Measurements from ENCODE around the gene RIMKLB.

- TF ChIP-seq CTCF (conservative IDR thresholded peaks at IDR 0.05 in 1 of 2, IDR thresholded peaks at IDR 0.05 in 1 of 2; ENCODE audit: low read depth in 1 of 2, low read length in 2 of 2) (no peak), EZH2 (IDR thresholded peaks at IDR 0.05; ENCODE audit: low read length, missing control alignments) (no peak)
Observed at GRCh38 chr12:8699714-8700113, 1.9 kb downstream of the RIMKLB start.

All from fibroblast of lung (primary cell).